ENCODE measurements around the gene DTNBP1.

The DTNBP1 gene

GRCh38 chr6:15581751-15582150, 81.1 kb downstream of the DTNBP1 start:
- Histone ChIP-seq H3K79me2 (ENCODE audit: low read length) (no peaks in the 10 kb centered on the region), H3K9ac (ENCODE audit: low read length) (no peak overlapping the region), H3K36me3 (replicated peaks; ENCODE audit: insufficient read depth, low read length) (no peaks in the 10 kb centered on the region), H3K27ac (ENCODE audit: low read length) (no peak overlapping the region), H3K27me3 (replicated peaks; ENCODE audit: insufficient read depth, low read length) (no peaks in the 10 kb centered on the region), H3K4me2 (ENCODE audit: low read depth, low read length) (no peak overlapping the region), H4K20me1 (ENCODE audit: insufficient read depth, low read length) (no peaks in the 10 kb centered on the region), H3K4me1 (ENCODE audit: low read length) (no peaks in the 10 kb centered on the region), H3K4me3 (ENCODE audit: low read length) (no peak overlapping the region), H3K9me2 (replicated peaks; ENCODE audit: insufficient read depth, low read length) (no peaks in the 10 kb centered on the region), H3F3A (ENCODE audit: insufficient read depth, low read length) (no peaks in the 10 kb centered on the region), H2AFZ (ENCODE audit: low read length) (no peak overlapping the region), H3K9me3 (replicated peaks; ENCODE audit: insufficient read depth, low read length) (no peaks in the 10 kb centered on the region)
- no peak for DNase-seq
- TF ChIP-seq CTCF (IDR thresholded peaks at IDR 0.05; ENCODE audit: low read length) (no peak), EZH2phosphoT487 (IDR thresholded peaks at IDR 0.05; ENCODE audit: low read length) (no peak), EZH2 (optimal IDR thresholded peaks at IDR 0.05; ENCODE audit: low read depth, low read length) (no peak)

- Histone ChIP-seq H3K27me3 (replicated peaks; ENCODE audit: insufficient read depth, low read length) (no peaks in the 10 kb centered on the region), H3F3A (ENCODE audit: insufficient read depth, low read length) (no peaks in the 10 kb centered on the region), H4K20me1 (ENCODE audit: insufficient read depth, low read length) (no peaks in the 10 kb centered on the region), H3K27ac (ENCODE audit: low read length) (no peak overlapping the region), H3K9me2 (replicated peaks; ENCODE audit: insufficient read depth, low read length) (no peaks in the 10 kb centered on the region), H2AFZ (ENCODE audit: low read length) (no peak overlapping the region), H3K4me2 (ENCODE audit: low read depth, low read length) (no peak overlapping the region), H3K4me3 (ENCODE audit: low read length) (no peak overlapping the region), H3K36me3 (replicated peaks; ENCODE audit: insufficient read depth, low read length) (no peaks in the 10 kb centered on the region), H3K9ac (ENCODE audit: low read length) (no peak overlapping the region), H3K79me2 (ENCODE audit: low read length) (no peaks in the 10 kb centered on the region), H3K9me3 (replicated peaks; ENCODE audit: insufficient read depth, low read length) (no peaks in the 10 kb centered on the region), H3K4me1 (ENCODE audit: low read length) (no peaks in the 10 kb centered on the region)
- DNase-seq, result no peak
- no peak for TF ChIP-seq EZH2 (optimal IDR thresholded peaks at IDR 0.05; ENCODE audit: low read depth, low read length)
- TF ChIP-seq CTCF (IDR thresholded peaks at IDR 0.05; ENCODE audit: low read length), result no peak
- no peak for TF ChIP-seq EZH2phosphoT487 (IDR thresholded peaks at IDR 0.05; ENCODE audit: low read length)
Observed at GRCh38 chr6:15580326-15580725, 82.5 kb downstream of the DTNBP1 start.

- no peaks in the 10 kb centered on the region for H3K79me2 ChIP-seq (ENCODE audit: low read length)
- peak; percentile 21 for DNase-seq
- H3K4me1 ChIP-seq (ENCODE audit: low read length), result no peaks in the 10 kb centered on the region
- no peaks in the 10 kb centered on the region for H3K36me3 ChIP-seq (replicated peaks; ENCODE audit: insufficient read depth, low read length)
- no peak overlapping the region for H2AFZ ChIP-seq (ENCODE audit: low read length)
- TF ChIP-seq EZH2 (optimal IDR thresholded peaks at IDR 0.05; ENCODE audit: low read depth, low read length) (no peak), EZH2phosphoT487 (IDR thresholded peaks at IDR 0.05; ENCODE audit: low read length) (no peak), CTCF (IDR thresholded peaks at IDR 0.05; ENCODE audit: low read length) (no peak)
- no peaks in the 10 kb centered on the region for H3K27me3 ChIP-seq (replicated peaks; ENCODE audit: insufficient read depth, low read length)
- H3K9me3 ChIP-seq (replicated peaks; ENCODE audit: insufficient read depth, low read length), result no peaks in the 10 kb centered on the region
- no peak overlapping the region for H3K9ac ChIP-seq (ENCODE audit: low read length)
- no peak overlapping the region for H3K4me2 ChIP-seq (ENCODE audit: low read depth, low read length)
- H3F3A ChIP-seq (ENCODE audit: insufficient read depth, low read length), result no peaks in the 10 kb centered on the region
- no peaks in the 10 kb centered on the region for H3K9me2 ChIP-seq (replicated peaks; ENCODE audit: insufficient read depth, low read length)
- H4K20me1 ChIP-seq (ENCODE audit: insufficient read depth, low read length), result no peaks in the 10 kb centered on the region
- no peak overlapping the region for H3K4me3 ChIP-seq (ENCODE audit: low read length)
- no peak overlapping the region for H3K27ac ChIP-seq (ENCODE audit: low read length)
Observed at GRCh38 chr6:15578716-15579391, 84.0 kb downstream of the DTNBP1 start.
